Measurements from ENCODE around the gene IL1RL2.
A peak's percentile ranks its signal among the peaks of the same experiment; 100 is the strongest.

The IL1RL2 gene

GRCh38 chr2:102186791-102187495, at the start of gene IL1RL2:
Gene IL1RL2, plus strand, starts transcription at chr2:102187023. Its CDS starts 845 bp downstream, at chr2:102187868.
- no peak for DNase-seq (ENCODE audit: low read depth in 3 of 3, low spot score in 1 of 3)

GRCh38 chr2:102137138-102137537, 49.7 kb upstream of the IL1RL2 start:
- DNase-seq (ENCODE audit: low read depth in 3 of 3, low spot score in 1 of 3), result peak in 1 of 3 donors; percentile 19

DNA sequence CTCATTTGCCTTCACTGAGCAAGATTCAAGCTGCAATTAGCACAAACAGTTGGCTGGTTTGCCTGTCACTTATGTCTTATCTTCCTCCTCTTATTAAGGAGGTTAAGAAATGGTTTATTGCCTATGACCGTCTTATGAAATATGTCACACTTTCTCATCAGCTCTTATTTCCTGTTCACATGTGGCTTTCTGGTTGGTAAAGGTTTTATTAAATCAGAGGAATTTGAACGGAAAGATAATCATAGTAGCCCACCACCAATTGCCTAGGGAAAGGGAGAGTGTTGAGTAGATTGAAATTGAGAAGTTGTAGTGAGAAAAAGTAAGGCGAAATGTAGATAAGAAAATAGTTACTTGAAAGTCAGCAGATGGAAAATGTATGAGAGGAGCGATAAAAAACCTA, 48.5 kb upstream of the IL1RL2 start:
- no peak for DNase-seq (ENCODE audit: low read depth in 3 of 3, low spot score in 1 of 3)

GRCh38 chr2:102139851-102140250, 47.0 kb upstream of the IL1RL2 start:
- no peak for DNase-seq (ENCODE audit: low read depth in 3 of 3, low spot score in 1 of 3)

DNA sequence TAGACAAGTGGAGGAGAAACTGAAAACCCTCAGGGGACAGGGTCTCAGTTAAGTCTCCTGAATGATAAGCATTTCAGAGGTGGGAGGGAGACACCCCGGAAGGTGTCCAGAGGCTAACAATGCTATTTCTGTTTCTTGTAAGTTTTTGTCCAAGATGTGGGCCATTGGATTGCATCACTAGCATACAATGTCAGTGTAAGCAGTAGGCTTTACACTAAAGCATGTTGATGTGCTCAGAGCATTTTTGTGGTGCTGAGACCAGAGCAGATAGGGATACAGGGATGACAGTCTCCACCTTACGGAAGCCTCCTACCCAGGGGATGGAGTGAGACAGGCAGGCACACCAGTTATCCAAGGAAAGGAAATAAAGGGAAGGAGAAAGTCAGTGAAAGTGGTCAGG, 46.4 kb upstream of the IL1RL2 start:
- no peak for DNase-seq (ENCODE audit: low read depth in 3 of 3, low spot score in 1 of 3)

GRCh38 chr2:102141011-102141943, 45.5 kb upstream of the IL1RL2 start:
- DNase-seq (ENCODE audit: low read depth in 3 of 3, low spot score in 1 of 3), result no peak

GRCh38 chr2:102141970-102142828, 44.6 kb upstream of the IL1RL2 start, which contains the start of gene IL1R1:
Gene IL1R1, plus strand, starts transcription at chr2:102142746. Its CDS starts 14,979 bp downstream, at chr2:102157725.
- DNase-seq (ENCODE audit: low read depth in 3 of 3, low spot score in 1 of 3), result no peak

DNA sequence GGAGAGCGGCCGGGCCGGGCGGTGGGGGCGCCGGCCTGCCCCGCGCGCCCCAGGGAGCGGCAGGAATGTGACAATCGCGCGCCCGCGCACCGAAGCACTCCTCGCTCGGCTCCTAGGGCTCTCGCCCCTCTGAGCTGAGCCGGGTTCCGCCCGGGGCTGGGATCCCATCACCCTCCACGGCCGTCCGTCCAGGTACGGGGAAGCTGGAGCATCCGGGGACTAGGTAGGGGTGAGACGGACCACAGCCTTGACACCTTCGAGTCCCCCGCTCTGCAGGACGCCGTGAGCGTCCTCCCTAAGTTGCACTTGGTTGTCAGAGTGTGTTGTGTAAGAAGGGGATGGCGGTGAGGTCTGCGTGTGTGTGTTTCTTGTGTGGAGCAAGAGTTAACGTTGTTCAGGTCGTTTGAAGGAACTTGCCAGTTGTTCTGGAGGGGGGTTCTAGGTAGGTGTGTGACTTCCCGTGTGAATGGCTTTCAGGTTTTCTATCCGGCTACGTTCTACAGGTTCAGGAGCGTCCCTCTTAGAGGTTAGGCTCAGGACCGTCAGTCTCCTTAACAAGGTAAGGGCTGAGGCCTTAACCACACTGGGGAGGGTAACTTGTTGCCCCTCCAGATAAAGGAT, 43.9 kb upstream of the IL1RL2 start:
- no peak for DNase-seq (ENCODE audit: low read depth in 3 of 3, low spot score in 1 of 3)

- DNase-seq (ENCODE audit: low read depth in 3 of 3, low spot score in 1 of 3), result no peak
Measured at GRCh38 chr2:102143450-102143985, 43.3 kb upstream of the IL1RL2 start.

- DNase-seq (ENCODE audit: low read depth in 3 of 3, low spot score in 1 of 3), result no peak
Measured at GRCh38 chr2:102144128-102144527, 42.7 kb upstream of the IL1RL2 start.

- DNase-seq (ENCODE audit: low read depth in 3 of 3, low spot score in 1 of 3), result no peak
Measured at GRCh38 chr2:102145107-102145506, 41.7 kb upstream of the IL1RL2 start.

- DNase-seq (ENCODE audit: low read depth in 3 of 3, low spot score in 1 of 3), result no peak
Measured at GRCh38 chr2:102145934-102146333, 40.9 kb upstream of the IL1RL2 start.

DNA sequence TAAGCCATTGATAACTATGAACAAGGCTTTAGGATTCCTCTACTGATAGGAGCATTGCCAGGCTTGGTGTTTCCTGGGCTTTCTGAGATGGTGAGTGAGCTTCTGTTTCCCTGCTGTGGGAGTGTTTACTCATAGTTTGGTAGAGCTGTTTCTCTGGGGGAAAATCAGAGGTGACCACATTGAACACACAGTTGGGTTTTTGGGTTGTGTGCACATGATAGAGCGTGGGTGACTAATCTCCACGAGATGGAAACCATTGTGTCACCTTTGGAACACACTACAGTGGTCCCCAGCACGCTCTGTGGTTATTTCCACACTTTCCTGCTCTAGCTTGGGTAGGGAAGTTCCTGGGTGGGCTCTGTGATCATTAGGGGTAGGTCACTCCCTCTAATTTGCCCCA, 38.9 kb upstream of the IL1RL2 start:
- DNase-seq (ENCODE audit: low read depth in 3 of 3, low spot score in 1 of 3), result no peak

DNA sequence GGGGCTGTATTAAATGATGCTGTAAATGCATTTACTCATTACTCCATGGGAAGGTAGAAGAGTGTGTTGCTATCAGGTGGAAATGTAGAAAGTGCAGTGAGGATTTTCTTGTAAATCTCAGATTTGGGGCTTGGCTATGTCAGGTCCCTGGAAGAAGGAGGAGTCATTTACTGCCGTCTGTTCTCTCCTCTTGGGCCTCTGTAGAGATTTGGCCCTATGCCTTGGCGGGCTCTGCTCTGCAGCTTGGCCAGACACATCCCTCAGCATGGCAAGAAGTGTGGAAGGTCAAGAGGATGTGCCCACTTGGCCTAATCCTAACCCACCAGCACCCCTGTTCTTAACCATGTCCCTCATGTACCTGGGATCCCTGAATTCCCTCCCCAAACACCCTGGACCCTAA, 37.6 kb upstream of the IL1RL2 start:
- DNase-seq (ENCODE audit: low read depth in 3 of 3, low spot score in 1 of 3), result no peak

GRCh38 chr2:102149644-102150455, 37.0 kb upstream of the IL1RL2 start:
- no peak for DNase-seq (ENCODE audit: low read depth in 3 of 3, low spot score in 1 of 3)

- no peak for DNase-seq (ENCODE audit: low read depth in 3 of 3, low spot score in 1 of 3)
Measured at GRCh38 chr2:102154364-102154763, 32.5 kb upstream of the IL1RL2 start.

DNA sequence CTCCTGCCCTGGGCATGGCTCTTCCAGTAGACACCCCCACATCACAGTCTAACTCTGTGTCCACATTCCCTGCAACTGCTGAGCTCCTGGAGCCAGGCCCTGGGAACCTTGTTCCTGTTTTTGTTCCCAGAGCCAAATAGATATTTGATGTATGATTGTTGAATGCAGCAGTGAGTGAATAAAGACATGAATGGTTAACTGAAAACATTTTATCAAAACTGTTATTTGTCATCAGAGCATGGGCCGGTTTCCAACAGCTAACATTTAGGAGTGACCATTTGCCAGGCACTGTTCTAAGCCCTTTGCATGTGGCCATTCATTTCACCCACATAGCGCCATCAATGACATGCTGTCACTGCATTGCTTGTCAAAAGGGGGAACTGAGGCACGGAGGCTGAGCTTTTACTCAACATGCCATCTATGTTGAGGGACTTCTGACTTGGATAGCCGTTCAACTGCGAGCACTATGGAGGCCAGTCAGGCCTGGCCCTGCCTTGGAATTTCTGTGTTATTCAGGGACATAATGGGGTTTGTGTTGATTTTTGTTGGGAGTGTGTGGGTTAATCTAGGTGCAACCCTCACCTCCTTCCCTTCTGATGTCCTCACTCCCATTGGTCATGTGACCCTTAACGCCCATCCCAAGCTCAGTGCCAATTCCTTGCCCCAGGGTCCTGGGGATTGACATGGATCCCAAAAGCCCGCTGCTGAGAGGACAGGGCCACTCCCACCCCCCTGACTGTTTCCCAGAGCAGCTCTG, 31.7 kb upstream of the IL1RL2 start:
- no peak for DNase-seq (ENCODE audit: low read depth in 3 of 3, low spot score in 1 of 3)

DNA sequence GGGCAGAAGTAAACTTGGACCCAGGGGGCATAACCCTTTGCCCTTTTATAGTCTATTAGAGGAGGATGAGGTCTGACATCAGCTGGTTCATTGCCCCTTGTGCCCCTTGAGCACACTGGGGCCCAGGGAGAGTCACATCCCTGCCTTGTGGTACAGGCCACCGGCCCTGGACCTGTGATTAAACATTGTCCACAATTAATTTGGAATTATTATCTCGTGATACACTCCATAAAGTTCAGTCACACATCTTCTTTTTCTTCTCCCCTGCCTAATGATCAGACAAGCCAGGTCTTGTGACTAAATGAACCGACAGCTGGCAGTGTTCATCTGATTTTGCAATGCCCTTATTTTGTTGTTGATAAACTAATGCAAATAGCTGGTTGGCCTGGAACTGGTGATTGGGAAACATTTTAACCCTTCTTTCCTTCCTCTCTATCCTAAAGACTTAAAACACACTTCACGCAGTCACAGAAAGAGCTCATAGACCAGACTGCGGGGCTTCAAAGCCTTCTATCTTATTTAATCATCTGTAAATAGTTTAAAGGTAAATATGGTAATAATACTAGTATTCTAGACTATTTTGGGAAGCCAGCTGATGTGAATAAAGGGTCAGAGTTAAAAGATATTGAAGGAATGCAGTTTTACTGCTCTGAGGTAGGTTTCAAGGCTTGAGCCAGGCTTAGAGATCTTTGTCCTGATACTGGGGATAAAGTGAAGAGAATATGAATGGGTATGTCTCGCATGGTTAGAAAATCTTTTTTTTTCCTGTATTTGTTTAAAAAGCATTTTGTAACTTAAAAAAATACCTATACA, 30.9 kb upstream of the IL1RL2 start:
- DNase-seq (ENCODE audit: low read depth in 3 of 3, low spot score in 1 of 3), result no peak

All from stimulated activated CD4-positive, alpha-beta T cell treated with anti-CD3 and anti-CD28 coated beads, TNF-alpha, amount 100 ng/mL, for 1 hour (primary cell).